Pancreas (tissue), 10 donors: Measurements from ENCODE around the gene CDH13. TPM values are rescaled to one million over a fixed set of nuclear protein-coding genes. Genes with fewer than 3 reads are reported as not detected.

Experiments used
- ATAC-seq, 4 donors: fragments of 200-7000 bp; cut with Tn5 transposase; one replicate each; pipeline versions ENCODE4 v1.8.0 to v1.9.1; 2020; ENCODE audit warnings: mild to moderate bottlenecking in 4 of 4, moderate library complexity in 4 of 4
- DNase-seq, 6 donors: peaks; one replicate each; pipeline ENCODE4 v3.0.0-alpha.2; 2020
- FAIRE-seq: peaks from 2 replicates; lab custom pipeline; 2012; peaks lifted over from hg19 to GRCh38; lab: Jason Lieb, UNC
- H3K27ac ChIP-seq, 4 donors: fragments of 200-600 bp; sonication (generic); 1 replicate in 3 of 4; 2 replicates in 1 of 4; pipeline versions ENCODE4 v1.5.0 to v1.8.0; 2020
- H3K27me3 ChIP-seq, 4 donors: fragments of 200-600 bp; one replicate each; pipeline ENCODE4 v1.8.0; 2021
- H3K36me3 ChIP-seq, 3 donors: fragments of 200-600 bp; sonication (generic) in 1 of 3; one replicate each; pipeline versions ENCODE4 v1.5.0 to v1.8.0; 2020 to 2021
- H3K4me1 ChIP-seq, 3 donors: fragments of 200-600 bp; one replicate each; pipeline ENCODE4 v1.8.0; 2021
- H3K4me3 ChIP-seq, 4 donors: fragments of 200-600 bp; sonication (generic) in 2 of 4; one replicate each; pipeline versions ENCODE4 v1.5.0 to v1.8.0; 2020 to 2021
- H3K9me3 ChIP-seq, 4 donors: fragments of 200-600 bp; one replicate each; pipeline ENCODE4 v1.8.0; 2021
- WGBS, 2 donors: extraction: QIAGEN DNeasy Blood & Tissue Kit; methylation state at CpG; one replicate each; pipeline ENCODE4 v1.1.7; 2013; 5-methylcytosine and 5-hydroxymethylcytosine counted together
- intact Hi-C, 3 donors: fragments of 100-400 bp; cut with DNase I; formaldehyde crosslinking; loops; one replicate each; pipeline versions ENCODE4 v1.11.1 to v1.14.2; 2022
- polyA plus RNA-seq, 2 donors: library from polyadenylated mRNA; stranded (reverse); fragments of 200-250 nt; gene quantifications; one replicate each; pipeline ENCODE4 v1.2.3, GENCODE V29; 2013
- total RNA-seq, 6 donors: library from RNA; stranded (reverse); fragmentation: NEBNext Ultra II Directional in 4 of 6; extraction: Animal tissue kit (Norgen Biotek cat#: 25700) in 4 of 6; gene quantifications; one replicate each; pipeline versions ENCODE4 v1.2.1 to v1.2.4, GENCODE V29; 2021 to 2023
- TF ChIP-seq, protein P1 (sequence below), 4 donors: fragments of 200-600 bp; sonication (generic) in 3 of 4; IDR thresholded peaks; one replicate each; pipeline versions ENCODE4 v1.5.0 to v1.8.0; 2021; ENCODE audit warnings: antibody characterized with exemption in 4 of 4
- donor health status: healthy with polysubstance abuse.
- donor health status: DM: no; HTN: no; CAD: no; lungs with moderate emphysema.
- donor health status: DM: no; HTN: no; CAD: no.
- donor health status: control.
- donor health status: control.
- donor health status: Bipolar disorder and iron deficiency.
- donor health status: DM: yes; HTN: yes; CAD: no.
- donor health status: DM: no; HTN: no; CAD: no.
- donor health status: DM: no; HTN: no; CAD: no.
- donor health status: DM: yes; HTN: yes; CAD: no.

CDH13 gene
- total and polyA plus RNA-seq, 8 donors = 0.12 to 1.0 (median 0.37) TPM

DNA sequence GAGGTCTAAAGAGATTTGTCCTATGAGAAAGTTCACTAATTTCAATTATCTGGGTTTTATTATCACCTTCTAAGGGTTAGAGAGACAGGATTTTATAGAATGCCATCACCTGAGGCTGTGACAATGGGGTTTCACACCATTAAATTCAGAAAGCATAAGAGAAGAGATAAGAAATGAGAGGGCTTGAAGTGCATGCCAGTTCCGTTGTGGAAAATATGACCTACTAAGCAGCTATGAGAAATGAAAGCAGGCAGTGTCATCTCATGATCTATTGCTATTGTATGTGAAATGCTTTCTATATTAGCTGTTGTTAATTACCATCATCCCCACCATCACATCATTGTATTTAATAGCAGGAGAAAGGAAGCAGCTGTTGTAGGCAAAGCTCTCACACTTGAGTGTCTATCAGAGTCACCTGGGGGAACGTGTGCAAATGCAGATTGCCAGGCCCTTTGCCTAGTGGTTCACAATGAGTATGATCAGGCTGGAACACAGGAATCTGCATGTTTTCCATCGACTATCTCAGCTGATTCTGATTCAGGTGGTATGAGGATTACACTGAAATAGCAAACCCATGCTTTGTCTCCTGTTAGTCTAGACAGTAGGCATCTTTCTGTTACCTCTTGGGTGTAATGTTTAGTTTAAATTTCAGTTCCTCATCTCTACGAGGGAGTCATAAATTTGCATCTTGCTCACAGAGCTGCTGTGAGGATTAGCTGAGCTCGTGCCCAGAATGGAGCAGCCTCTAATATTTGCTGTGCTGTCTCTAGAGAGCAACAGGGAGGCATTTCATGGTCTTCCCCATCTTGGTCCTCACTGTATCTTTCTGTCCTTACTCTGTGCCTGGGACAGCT is 256.4 kb downstream of the CDH13 start:
- Histone ChIP-seq H3K27ac (no peak overlapping the region), H3K36me3 (no peaks in the 10 kb centered on the region), H3K27me3 (no peaks in the 10 kb centered on the region), H3K4me3 (no peak overlapping the region), H3K4me1 (no peaks in the 10 kb centered on the region), H3K9me3 (no peaks in the 10 kb centered on the region)
- WGBS, 2 donors = 26 to 38% methylated on average over 5 of the region's 5 CpGs
- FAIRE-seq = no peak
- TF ChIP-seq, protein P1, sequence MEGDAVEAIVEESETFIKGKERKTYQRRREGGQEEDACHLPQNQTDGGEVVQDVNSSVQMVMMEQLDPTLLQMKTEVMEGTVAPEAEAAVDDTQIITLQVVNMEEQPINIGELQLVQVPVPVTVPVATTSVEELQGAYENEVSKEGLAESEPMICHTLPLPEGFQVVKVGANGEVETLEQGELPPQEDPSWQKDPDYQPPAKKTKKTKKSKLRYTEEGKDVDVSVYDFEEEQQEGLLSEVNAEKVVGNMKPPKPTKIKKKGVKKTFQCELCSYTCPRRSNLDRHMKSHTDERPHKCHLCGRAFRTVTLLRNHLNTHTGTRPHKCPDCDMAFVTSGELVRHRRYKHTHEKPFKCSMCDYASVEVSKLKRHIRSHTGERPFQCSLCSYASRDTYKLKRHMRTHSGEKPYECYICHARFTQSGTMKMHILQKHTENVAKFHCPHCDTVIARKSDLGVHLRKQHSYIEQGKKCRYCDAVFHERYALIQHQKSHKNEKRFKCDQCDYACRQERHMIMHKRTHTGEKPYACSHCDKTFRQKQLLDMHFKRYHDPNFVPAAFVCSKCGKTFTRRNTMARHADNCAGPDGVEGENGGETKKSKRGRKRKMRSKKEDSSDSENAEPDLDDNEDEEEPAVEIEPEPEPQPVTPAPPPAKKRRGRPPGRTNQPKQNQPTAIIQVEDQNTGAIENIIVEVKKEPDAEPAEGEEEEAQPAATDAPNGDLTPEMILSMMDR (IDR thresholded peaks at IDR 0.05) = no peak
- DNase-seq = no peak
- no peak for ATAC-seq
- intact Hi-C loops = no loop called here

DNA sequence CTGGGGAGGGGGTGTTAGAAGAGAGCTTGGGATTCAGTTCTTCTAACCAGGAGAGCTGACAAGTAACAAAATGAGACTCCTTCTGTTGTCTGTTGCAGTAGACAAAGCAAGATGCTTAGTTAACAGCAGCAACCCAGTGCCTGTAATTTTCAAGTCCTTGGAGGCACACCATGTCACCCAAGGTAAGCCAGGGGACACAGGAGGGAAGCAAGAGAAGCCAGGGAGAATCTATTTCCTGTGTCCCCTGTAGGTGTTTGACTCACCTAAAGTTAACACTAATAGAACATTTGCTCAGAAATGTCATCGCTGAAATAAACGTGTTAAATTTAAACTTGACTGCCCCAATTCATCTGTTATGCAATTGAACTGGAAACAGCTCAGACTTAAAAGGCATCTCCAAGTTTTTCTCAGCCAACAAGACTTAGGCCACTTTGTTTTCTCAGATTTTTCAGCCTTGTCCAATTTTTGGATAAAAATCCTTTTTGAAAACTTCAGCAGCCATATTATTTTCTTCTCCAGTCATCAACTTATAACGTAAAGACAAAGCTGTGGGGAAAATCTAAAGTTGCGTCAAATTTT is 257.6 kb downstream of the CDH13 start:
- H3K36me3 ChIP-seq = no peaks in the 10 kb centered on the region
- FAIRE-seq (no peak), DNase-seq (no peak), ATAC-seq (no peak)
- no peaks in the 10 kb centered on the region for H3K4me1 ChIP-seq
- H3K27me3 ChIP-seq = no peaks in the 10 kb centered on the region
- TF ChIP-seq, protein P1 (IDR thresholded peaks at IDR 0.05) = no peak
- 73 to 79% methylated on average over 4 of the region's 4 CpGs for WGBS, 2 donors
- H3K9me3 ChIP-seq = no peaks in the 10 kb centered on the region
- no peak overlapping the region for H3K27ac ChIP-seq
- intact Hi-C loops = no loop called here
- H3K4me3 ChIP-seq = no peak overlapping the region

DNA sequence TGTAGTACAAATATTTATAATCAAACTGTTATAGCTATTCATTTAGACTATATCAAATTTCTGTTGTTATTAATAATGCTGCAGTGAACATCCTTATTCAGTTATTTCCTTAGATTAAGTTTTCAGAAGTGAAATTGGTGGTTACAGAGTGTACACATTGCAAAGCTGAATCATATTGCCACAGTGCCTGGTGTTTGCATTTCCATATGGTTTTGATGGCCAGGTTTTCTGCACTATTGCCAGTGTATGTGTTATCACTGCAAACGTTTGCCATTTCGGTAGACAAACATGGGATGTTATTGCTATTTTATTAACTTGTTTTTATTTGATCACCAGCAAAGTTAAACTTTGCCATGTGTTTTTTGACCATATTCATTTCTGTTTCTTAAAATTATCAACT is 259.4 kb downstream of the CDH13 start:
- Histone ChIP-seq H3K4me3 (no peak overlapping the region), H3K27me3 (no peaks in the 10 kb centered on the region)

DNA sequence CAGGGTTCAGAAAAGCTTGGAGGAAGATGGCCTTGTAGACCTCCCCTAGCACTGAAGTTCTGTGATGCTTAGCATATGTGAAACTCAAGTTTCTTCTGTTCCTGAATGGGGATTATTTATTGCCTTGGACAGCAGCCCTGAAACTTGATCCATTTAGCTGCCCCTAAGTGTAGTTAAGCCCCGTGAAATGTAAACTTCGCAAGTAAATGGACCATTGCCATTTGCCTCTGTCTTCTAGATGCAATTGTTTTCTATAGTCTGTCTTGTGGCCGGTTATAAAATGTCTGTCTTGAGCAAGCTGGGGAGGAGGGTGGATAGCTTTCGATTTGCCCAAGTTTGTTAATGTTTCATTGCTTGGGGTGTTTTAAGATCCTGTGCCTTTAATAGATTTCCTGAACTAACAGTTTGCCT is 261.8 kb downstream of the CDH13 start:
- H3K27ac ChIP-seq = no peak overlapping the region
- 15% methylated on average over 4 of the region's 4 CpGs for WGBS, 2 donors
- no peak overlapping the region for H3K4me3 ChIP-seq
- H3K9me3 ChIP-seq = no peaks in the 10 kb centered on the region
- no peaks in the 10 kb centered on the region for H3K27me3 ChIP-seq
- FAIRE-seq (no peak), ATAC-seq (no peak), DNase-seq (no peak)
- TF ChIP-seq, protein P1 (IDR thresholded peaks at IDR 0.05) = no peak
- intact Hi-C loops = no loop called here
- no peaks in the 10 kb centered on the region for H3K4me1 ChIP-seq
- H3K36me3 ChIP-seq = no peaks in the 10 kb centered on the region

More for the DNA sequence above, 259.4 kb downstream of the CDH13 start:
- ATAC-seq (no peak), DNase-seq (no peak), FAIRE-seq (no peak)
- no peaks in the 10 kb centered on the region for H3K36me3 ChIP-seq
- no peaks in the 10 kb centered on the region for H3K4me1 ChIP-seq
- intact Hi-C loops = no loop called here
- H3K9me3 ChIP-seq = no peaks in the 10 kb centered on the region
- TF ChIP-seq, protein P1 (IDR thresholded peaks at IDR 0.05) = no peak
- WGBS, 2 donors = 29 to 34% methylated on average over 2 of the region's 2 CpGs
- no peak overlapping the region for H3K27ac ChIP-seq

DNA sequence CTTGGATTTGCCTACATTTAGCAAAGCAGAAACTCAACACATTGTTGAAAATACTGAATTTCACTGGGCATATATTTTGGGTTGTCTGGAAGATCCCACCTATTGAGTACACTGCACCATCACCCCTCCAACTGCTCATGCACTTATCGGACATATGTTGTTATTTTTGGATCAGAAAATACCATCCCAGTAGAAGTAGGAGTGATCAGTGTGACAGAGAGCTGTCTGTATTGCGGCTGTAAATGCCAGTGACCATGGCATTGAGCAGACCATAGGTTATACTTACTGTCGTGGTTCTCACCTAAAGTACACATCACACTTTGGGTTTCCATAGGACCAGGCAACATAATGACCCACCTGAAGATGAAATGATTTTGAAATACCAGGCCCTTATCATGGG is 264.7 kb downstream of the CDH13 start:
- no peaks in the 10 kb centered on the region for H3K36me3 ChIP-seq
- WGBS, 2 donors = 62 to 73% methylated on average over 3 of the region's 3 CpGs
- no peak for FAIRE-seq

More for the DNA sequence above, 264.7 kb downstream of the CDH13 start:
- no peak for DNase-seq
- TF ChIP-seq, protein P1 (IDR thresholded peaks at IDR 0.05) = no peak
- no peaks in the 10 kb centered on the region for H3K4me1 ChIP-seq
- H3K4me3 ChIP-seq = no peak overlapping the region
- intact Hi-C loops = no loop called here
- H3K27me3 ChIP-seq = no peaks in the 10 kb centered on the region
- H3K27ac ChIP-seq = no peak overlapping the region
- H3K9me3 ChIP-seq = no peaks in the 10 kb centered on the region
- ATAC-seq = no peak
